Chondrocyte (in vitro differentiated cells): ENCODE measurements around the gene STUM. TPM values are rescaled to one million over a fixed set of nuclear protein-coding genes. Genes with fewer than 3 reads are reported as not detected.
A peak's percentile ranks its signal among the peaks of the same experiment; 100 is the strongest.
"Not testable (repeated sequence)": the region's sequence is repeated elsewhere in the genome, so short reads cannot be mapped to it uniquely, and the experiment has no call there.

ENCODE experiments used
- DNase-seq: peaks from one replicate; pipeline ENCODE4 v3.0.0; 2021; ENCODE audit warnings: mixed read lengths, low spot score
- H3K27ac Mint-ChIP-seq: one replicate; pipeline ENCODE4 v1.8.0; 2021; ENCODE audit warnings: mild to moderate bottlenecking, moderate library complexity, mixed read lengths; ENCODE audit not compliant: unreplicated experiment
- H3K27me3 Mint-ChIP-seq: 2 replicates; pipeline ENCODE4 v1.8.0; 2021; ENCODE audit warnings: low read depth, mixed read lengths
- H3K36me3 Mint-ChIP-seq: 2 replicates; pipeline ENCODE4 v1.8.0; 2021; ENCODE audit warnings: low read depth, mixed read lengths
- H3K4me1 Mint-ChIP-seq: 2 replicates; pipeline ENCODE4 v1.8.0; 2021; ENCODE audit warnings: low read depth, mild to moderate bottlenecking, mixed read lengths
- H3K4me3 Mint-ChIP-seq: one replicate; pipeline ENCODE4 v1.8.0; 2021; ENCODE audit warnings: mild to moderate bottlenecking, moderate library complexity, mixed read lengths; ENCODE audit not compliant: unreplicated experiment
- H3K9me3 Mint-ChIP-seq: 2 replicates; pipeline ENCODE4 v1.8.0; 2021; ENCODE audit warnings: low read depth, mixed read lengths
- total RNA-seq: library from RNA; stranded (reverse); gene quantifications from 3 replicates; pipeline ENCODE4 v1.2.1, GENCODE V29; 2021
- TF ChIP-seq, protein P1 (sequence below): fragments of 200-600 bp; sonication (generic); IDR thresholded peaks from 2 replicates; pipeline ENCODE4 v1.5.0; 2021; ENCODE audit warnings: antibody characterized with exemption, mild to moderate bottlenecking, moderate library complexity

STUM gene
- total RNA-seq, 1 donor from 2014 or later = 0.27 TPM

- DNase-seq = peak; percentile 39
- Mint-ChIP-seq H3K36me3 (peaks cover 3% of the 10 kb centered on the region), H3K4me3 (no peak overlapping the region), H3K27me3 (peaks cover 20% of the 10 kb centered on the region), H3K4me1 (no peaks in the 10 kb centered on the region), H3K27ac (no peak overlapping the region), H3K9me3 (peaks cover 4% of the 10 kb centered on the region)
- TF ChIP-seq, protein P1, sequence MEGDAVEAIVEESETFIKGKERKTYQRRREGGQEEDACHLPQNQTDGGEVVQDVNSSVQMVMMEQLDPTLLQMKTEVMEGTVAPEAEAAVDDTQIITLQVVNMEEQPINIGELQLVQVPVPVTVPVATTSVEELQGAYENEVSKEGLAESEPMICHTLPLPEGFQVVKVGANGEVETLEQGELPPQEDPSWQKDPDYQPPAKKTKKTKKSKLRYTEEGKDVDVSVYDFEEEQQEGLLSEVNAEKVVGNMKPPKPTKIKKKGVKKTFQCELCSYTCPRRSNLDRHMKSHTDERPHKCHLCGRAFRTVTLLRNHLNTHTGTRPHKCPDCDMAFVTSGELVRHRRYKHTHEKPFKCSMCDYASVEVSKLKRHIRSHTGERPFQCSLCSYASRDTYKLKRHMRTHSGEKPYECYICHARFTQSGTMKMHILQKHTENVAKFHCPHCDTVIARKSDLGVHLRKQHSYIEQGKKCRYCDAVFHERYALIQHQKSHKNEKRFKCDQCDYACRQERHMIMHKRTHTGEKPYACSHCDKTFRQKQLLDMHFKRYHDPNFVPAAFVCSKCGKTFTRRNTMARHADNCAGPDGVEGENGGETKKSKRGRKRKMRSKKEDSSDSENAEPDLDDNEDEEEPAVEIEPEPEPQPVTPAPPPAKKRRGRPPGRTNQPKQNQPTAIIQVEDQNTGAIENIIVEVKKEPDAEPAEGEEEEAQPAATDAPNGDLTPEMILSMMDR = no peak
Observed at GRCh38 chr1:226615876-226616275, 67.3 kb downstream of the STUM start.

GRCh38 chr1:226616636-226617035 lies 68.1 kb downstream of the STUM start:
- Mint-ChIP-seq H3K4me1 (no peaks in the 10 kb centered on the region), H3K36me3 (peaks cover 4% of the 10 kb centered on the region), H3K4me3 (no peak overlapping the region), H3K27ac (no peak overlapping the region), H3K9me3 (peaks cover 9% of the 10 kb centered on the region), H3K27me3 (peaks cover 18% of the 10 kb centered on the region)
- TF ChIP-seq, protein P1 = no peak
- no peak for DNase-seq

GRCh38 chr1:226617109-226617508 lies 68.5 kb downstream of the STUM start:
- TF ChIP-seq, protein P1 = no peak
- DNase-seq = peak; percentile 53
- no peak overlapping the region for H3K27ac Mint-ChIP-seq
- H3K4me1 Mint-ChIP-seq = no peaks in the 10 kb centered on the region
- H3K9me3 Mint-ChIP-seq = peaks cover 14% of the 10 kb centered on the region
- H3K27me3 Mint-ChIP-seq = peaks cover 18% of the 10 kb centered on the region
- peaks cover 5% of the 10 kb centered on the region for H3K36me3 Mint-ChIP-seq
- no peak overlapping the region for H3K4me3 Mint-ChIP-seq

DNA sequence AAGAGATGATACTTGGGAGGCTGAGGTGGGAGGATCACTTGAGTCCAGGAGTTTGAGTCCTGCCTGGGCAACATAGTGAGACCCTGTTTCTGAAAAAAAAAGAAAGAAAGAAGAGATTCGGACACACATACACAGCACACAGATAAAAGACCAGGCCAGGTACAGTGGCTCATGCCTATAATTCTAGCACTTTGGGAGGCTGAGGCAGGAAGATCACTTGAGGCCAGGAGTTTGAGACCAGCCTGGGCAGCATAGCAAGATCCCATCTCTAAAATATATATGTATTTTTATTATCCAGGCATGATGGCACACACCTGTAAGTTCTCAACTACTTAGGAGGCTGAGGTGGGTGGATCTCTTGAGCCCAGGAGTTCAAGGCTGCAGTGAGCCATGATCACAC lies 69.2 kb downstream of the STUM start:
- H3K4me3 Mint-ChIP-seq, H3K36me3 Mint-ChIP-seq: not testable (repeated sequence)

GRCh38 chr1:226618380-226618779 lies 69.8 kb downstream of the STUM start:
- H3K27ac Mint-ChIP-seq = no peak overlapping the region
- peak; percentile 44 for DNase-seq
- H3K9me3 Mint-ChIP-seq = peaks cover 17% of the 10 kb centered on the region
- H3K27me3 Mint-ChIP-seq = peaks cover 18% of the 10 kb centered on the region
- no peaks in the 10 kb centered on the region for H3K4me1 Mint-ChIP-seq
- TF ChIP-seq, protein P1 = no peak
- H3K36me3 Mint-ChIP-seq = peaks cover 5% of the 10 kb centered on the region
- no peak overlapping the region for H3K4me3 Mint-ChIP-seq

More for the DNA sequence above, 69.2 kb downstream of the STUM start:
- Mint-ChIP-seq H3K27me3 (peaks cover 18% of the 10 kb centered on the region), H3K9me3 (peaks cover 17% of the 10 kb centered on the region)
- DNase-seq, H3K4me1 Mint-ChIP-seq, H3K27ac Mint-ChIP-seq: not testable (repeated sequence)

DNA sequence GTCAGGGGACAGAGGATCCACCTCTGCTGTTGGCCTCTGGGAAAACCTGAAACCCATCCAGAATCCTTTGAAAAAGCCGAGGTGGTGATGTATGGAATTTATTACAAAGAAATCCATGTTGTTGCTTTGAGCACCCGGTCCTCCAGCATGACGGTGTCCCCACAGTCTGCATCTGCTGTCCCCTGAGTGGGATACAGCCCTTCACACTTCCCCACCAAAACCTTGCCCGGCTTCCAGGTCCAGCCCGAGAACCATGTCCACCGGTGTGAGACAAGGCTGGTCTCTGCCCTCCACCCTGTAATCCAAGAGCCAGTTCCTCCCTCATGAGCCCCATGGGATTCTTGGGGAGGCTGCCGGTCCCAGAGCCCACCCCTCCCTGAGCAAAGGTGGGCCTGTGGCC lies 70.5 kb downstream of the STUM start:
- TF ChIP-seq, protein P1 = no peak
- peak; percentile 33 for DNase-seq
- H3K4me1 Mint-ChIP-seq = no peaks in the 10 kb centered on the region
- H3K36me3 Mint-ChIP-seq = peaks cover 5% of the 10 kb centered on the region
- H3K27me3 Mint-ChIP-seq = peaks cover 14% of the 10 kb centered on the region
- H3K27ac Mint-ChIP-seq = no peak overlapping the region
- peaks cover 17% of the 10 kb centered on the region for H3K9me3 Mint-ChIP-seq
- no peak overlapping the region for H3K4me3 Mint-ChIP-seq
